Measurements from ENCODE around the gene PDCD1.
"Not testable (repeated sequence)": the region's sequence is repeated elsewhere in the genome, so short reads cannot be mapped to it uniquely, and the experiment has no call there.

- TF ChIP-seq CTCF (IDR thresholded peaks at IDR 0.05; ENCODE audit: low read depth, low read length), result peak; percentile 29
- TF ChIP-seq EZH2phosphoT487 (IDR thresholded peaks at IDR 0.05; ENCODE audit: low read depth), result not testable (repeated sequence)
Measured at GRCh38 chr2:241875754-241876527, 17.2 kb upstream of the PDCD1 start.
